Effector memory CD8-positive, alpha-beta T cell (primary cell): ENCODE measurements around the gene SLBP.

Experiments used
- ATAC-seq: fragments of 150-1000 bp; cut with Tn5 transposase; replicated peaks from 2 replicates; pipeline ENCODE4 v1.10.0; 2021; ENCODE audit warnings: mild to moderate bottlenecking, moderate library complexity
- DNase-seq, 3 experiments: peaks; one replicate each; pipeline ENCODE4 v3.0.0; 2021
- H3K27ac Mint-ChIP-seq, 2 donors: one replicate each; pipeline ENCODE4 v1.8.0; 2022; ENCODE audit warnings: mild to moderate bottlenecking in 2 of 2, mixed read lengths in 2 of 2, moderate library complexity in 2 of 2
- H3K27me3 Mint-ChIP-seq, 2 donors: one replicate each; pipeline ENCODE4 v1.8.0; 2022; ENCODE audit warnings: mixed read lengths in 2 of 2
- H3K36me3 Mint-ChIP-seq: one replicate; pipeline ENCODE4 v1.8.0; 2022; ENCODE audit warnings: mild to moderate bottlenecking, moderate library complexity, mixed read lengths; ENCODE audit not compliant: insufficient read depth
- H3K4me1 Mint-ChIP-seq, 2 donors: one replicate each; pipeline ENCODE4 v1.8.0; 2022; ENCODE audit warnings: low read depth in 2 of 2, mixed read lengths in 2 of 2
- H3K4me3 Mint-ChIP-seq, 2 donors: one replicate each; pipeline ENCODE4 v1.8.0; 2022; ENCODE audit warnings: mild to moderate bottlenecking in 2 of 2, mixed read lengths in 2 of 2, moderate library complexity in 2 of 2
- H3K9me3 Mint-ChIP-seq, 2 donors: one replicate each; pipeline ENCODE4 v1.8.0; 2022; ENCODE audit warnings: mixed read lengths in 2 of 2

SLBP gene

GRCh38 chr4:1753294-1753696 is 41.2 kb upstream of the SLBP start:
- Mint-ChIP-seq H3K4me3 (no peak overlapping the region), H3K27ac (no peak overlapping the region), H3K27me3 (peaks cover 0 to 11% of the 10 kb centered on the region in 2 donors), H3K4me1 (peaks cover 0 to 2% of the 10 kb centered on the region in 2 donors), H3K36me3 (no peaks in the 10 kb centered on the region), H3K9me3 (no peaks in the 10 kb centered on the region)
- ATAC-seq: no peak
- no peak for DNase-seq

- Mint-ChIP-seq H3K9me3 (no peaks in the 10 kb centered on the region), H3K27ac (no peak overlapping the region), H3K27me3 (peaks cover 0 to 11% of the 10 kb centered on the region in 2 donors), H3K4me1 (peaks cover 0 to 2% of the 10 kb centered on the region in 2 donors), H3K4me3 (no peak overlapping the region), H3K36me3 (no peaks in the 10 kb centered on the region)
- ATAC-seq: no peak
- no peak for DNase-seq
Measured at GRCh38 chr4:1752284-1753041, 40.3 kb upstream of the SLBP start.

- Mint-ChIP-seq H3K27me3 (peaks cover 0 to 11% of the 10 kb centered on the region in 2 donors), H3K36me3 (no peaks in the 10 kb centered on the region), H3K9me3 (no peaks in the 10 kb centered on the region), H3K4me3 (no peak overlapping the region), H3K4me1 (peaks cover 0 to 2% of the 10 kb centered on the region in 2 donors), H3K27ac (no peak overlapping the region)
- DNase-seq (no peak), ATAC-seq (no peak)
Measured at GRCh38 chr4:1751919-1752283, 39.8 kb upstream of the SLBP start.

- peaks cover 0 to 2% of the 10 kb centered on the region in 2 donors for H3K4me1 Mint-ChIP-seq
- peaks cover 1% of the 10 kb centered on the region for H3K36me3 Mint-ChIP-seq
- H3K27me3 Mint-ChIP-seq: peaks cover 0 to 11% of the 10 kb centered on the region in 2 donors
- no peaks in the 10 kb centered on the region for H3K9me3 Mint-ChIP-seq
- no peak overlapping the region for H3K4me3 Mint-ChIP-seq
- H3K27ac Mint-ChIP-seq: no peak overlapping the region
- no peak for ATAC-seq
- DNase-seq: no peak
Measured at GRCh38 chr4:1751155-1751918, 39.2 kb upstream of the SLBP start.

GRCh38 chr4:1750381-1751154 is 38.4 kb upstream of the SLBP start:
- no peak for ATAC-seq
- Mint-ChIP-seq H3K4me1 (peaks cover 0 to 2% of the 10 kb centered on the region in 2 donors), H3K36me3 (peaks cover 3% of the 10 kb centered on the region), H3K4me3 (no peak overlapping the region), H3K9me3 (no peaks in the 10 kb centered on the region), H3K27ac (no peak overlapping the region), H3K27me3 (peaks cover 0 to 11% of the 10 kb centered on the region in 2 donors)
- no peak for DNase-seq

- ATAC-seq (no peak), DNase-seq (no peak)
- Mint-ChIP-seq H3K36me3 (peaks cover 3% of the 10 kb centered on the region), H3K27ac (no peak overlapping the region), H3K4me1 (peaks cover 0 to 2% of the 10 kb centered on the region in 2 donors), H3K9me3 (no peaks in the 10 kb centered on the region), H3K4me3 (no peak overlapping the region), H3K27me3 (peaks cover 0 to 11% of the 10 kb centered on the region in 2 donors)
Measured at GRCh38 chr4:1749826-1750225, 37.7 kb upstream of the SLBP start.

- no peak overlapping the region for H3K4me3 Mint-ChIP-seq
- peaks cover 0 to 2% of the 10 kb centered on the region in 2 donors for H3K4me1 Mint-ChIP-seq
- ATAC-seq (no peak), DNase-seq (no peak)
- H3K27me3 Mint-ChIP-seq: peaks cover 0 to 11% of the 10 kb centered on the region in 2 donors
- H3K36me3 Mint-ChIP-seq: peaks cover 5% of the 10 kb centered on the region
- no peak overlapping the region for H3K27ac Mint-ChIP-seq
- H3K9me3 Mint-ChIP-seq: no peaks in the 10 kb centered on the region
Measured at GRCh38 chr4:1749370-1749769, 37.3 kb upstream of the SLBP start.

GRCh38 chr4:1748465-1748995 is 36.4 kb upstream of the SLBP start:
- DNase-seq (peak; percentile 72 to 73 (median 72)), ATAC-seq (peak; percentile 71)
- no peaks in the 10 kb centered on the region for H3K9me3 Mint-ChIP-seq
- H3K4me3 Mint-ChIP-seq: no peak overlapping the region
- no peak overlapping the region for H3K27ac Mint-ChIP-seq
- H3K4me1 Mint-ChIP-seq: peaks cover 0 to 2% of the 10 kb centered on the region in 2 donors
- H3K27me3 Mint-ChIP-seq: peaks cover 0 to 11% of the 10 kb centered on the region in 2 donors
- peaks cover 14% of the 10 kb centered on the region for H3K36me3 Mint-ChIP-seq

- no peak for ATAC-seq
- Mint-ChIP-seq H3K9me3 (no peaks in the 10 kb centered on the region), H3K27ac (no peak overlapping the region), H3K27me3 (peaks cover 0 to 11% of the 10 kb centered on the region in 2 donors), H3K36me3 (peaks cover 18% of the 10 kb centered on the region), H3K4me1 (peaks cover 0 to 2% of the 10 kb centered on the region in 2 donors), H3K4me3 (no peak overlapping the region)
- DNase-seq: no peak
Measured at GRCh38 chr4:1747603-1747967, 35.5 kb upstream of the SLBP start.

- ATAC-seq (no peak), DNase-seq (no peak)
- Mint-ChIP-seq H3K4me3 (no peak overlapping the region), H3K36me3 (peaks cover 20% of the 10 kb centered on the region), H3K27ac (no peak overlapping the region), H3K4me1 (peaks cover 0 to 2% of the 10 kb centered on the region in 2 donors), H3K9me3 (no peaks in the 10 kb centered on the region), H3K27me3 (peaks cover 0 to 11% of the 10 kb centered on the region in 2 donors)
Measured at GRCh38 chr4:1746919-1747602, 34.9 kb upstream of the SLBP start.

GRCh38 chr4:1746265-1746691 is 34.2 kb upstream of the SLBP start:
- peaks cover 25% of the 10 kb centered on the region for H3K36me3 Mint-ChIP-seq
- DNase-seq: peak; percentile 70 to 74 (median 72)
- no peak overlapping the region for H3K27ac Mint-ChIP-seq
- peaks cover 0 to 11% of the 10 kb centered on the region in 2 donors for H3K27me3 Mint-ChIP-seq
- peak; percentile 76 for ATAC-seq
- peaks cover 0 to 5% of the 10 kb centered on the region in 2 donors for H3K4me1 Mint-ChIP-seq
- no peaks in the 10 kb centered on the region for H3K9me3 Mint-ChIP-seq
- no peak overlapping the region for H3K4me3 Mint-ChIP-seq

GRCh38 chr4:1745697-1746096 is 33.6 kb upstream of the SLBP start:
- ATAC-seq (no peak), DNase-seq (no peak)
- Mint-ChIP-seq H3K27ac (no peak overlapping the region), H3K9me3 (no peaks in the 10 kb centered on the region), H3K4me1 (peaks cover 0 to 3% of the 10 kb centered on the region in 2 donors), H3K36me3 (peaks cover 30% of the 10 kb centered on the region), H3K4me3 (no peak overlapping the region), H3K27me3 (peaks cover 0 to 8% of the 10 kb centered on the region in 2 donors)

- Mint-ChIP-seq H3K4me3 (no peak overlapping the region), H3K27me3 (peaks cover 0 to 3% of the 10 kb centered on the region in 2 donors), H3K9me3 (no peaks in the 10 kb centered on the region), H3K36me3 (peaks cover 34% of the 10 kb centered on the region), H3K27ac (peak overlapping the region in 1 of 2 donors; percentile 66), H3K4me1 (peaks cover 0 to 3% of the 10 kb centered on the region in 2 donors)
- no peak for ATAC-seq
- DNase-seq: no peak
Measured at GRCh38 chr4:1745165-1745564, 33.0 kb upstream of the SLBP start.
